ENCODE data around the gene PEAR1.

DNA sequence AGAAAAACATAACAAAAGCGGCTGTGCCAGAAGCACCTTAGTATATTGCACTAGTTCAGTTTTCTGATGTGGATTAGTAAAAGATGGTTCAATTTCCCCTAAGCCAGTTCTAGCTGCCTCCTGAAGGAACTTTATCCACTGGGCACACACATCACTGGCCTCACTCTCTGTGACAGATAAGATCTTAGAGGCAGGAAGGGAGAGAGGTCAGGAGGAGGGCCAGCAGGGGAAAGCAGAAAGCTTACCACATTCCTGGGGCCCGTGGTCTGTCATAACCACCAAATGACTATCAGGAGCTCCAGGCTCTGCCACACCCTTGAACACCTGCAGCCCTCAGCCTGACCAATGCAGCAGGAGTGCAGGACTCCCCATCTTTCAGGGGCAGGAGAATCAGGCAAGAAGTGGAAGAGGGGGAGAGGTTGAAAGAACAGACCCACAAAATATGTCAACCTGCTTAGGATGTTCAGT, 64.8 kb downstream of the PEAR1 start:
- TF ChIP-seq EZH2 (IDR thresholded peaks at IDR 0.05; ENCODE audit: borderline replicate concordance, low read length), result no peak
- TF ChIP-seq, protein P1, sequence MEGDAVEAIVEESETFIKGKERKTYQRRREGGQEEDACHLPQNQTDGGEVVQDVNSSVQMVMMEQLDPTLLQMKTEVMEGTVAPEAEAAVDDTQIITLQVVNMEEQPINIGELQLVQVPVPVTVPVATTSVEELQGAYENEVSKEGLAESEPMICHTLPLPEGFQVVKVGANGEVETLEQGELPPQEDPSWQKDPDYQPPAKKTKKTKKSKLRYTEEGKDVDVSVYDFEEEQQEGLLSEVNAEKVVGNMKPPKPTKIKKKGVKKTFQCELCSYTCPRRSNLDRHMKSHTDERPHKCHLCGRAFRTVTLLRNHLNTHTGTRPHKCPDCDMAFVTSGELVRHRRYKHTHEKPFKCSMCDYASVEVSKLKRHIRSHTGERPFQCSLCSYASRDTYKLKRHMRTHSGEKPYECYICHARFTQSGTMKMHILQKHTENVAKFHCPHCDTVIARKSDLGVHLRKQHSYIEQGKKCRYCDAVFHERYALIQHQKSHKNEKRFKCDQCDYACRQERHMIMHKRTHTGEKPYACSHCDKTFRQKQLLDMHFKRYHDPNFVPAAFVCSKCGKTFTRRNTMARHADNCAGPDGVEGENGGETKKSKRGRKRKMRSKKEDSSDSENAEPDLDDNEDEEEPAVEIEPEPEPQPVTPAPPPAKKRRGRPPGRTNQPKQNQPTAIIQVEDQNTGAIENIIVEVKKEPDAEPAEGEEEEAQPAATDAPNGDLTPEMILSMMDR (conservative IDR thresholded peaks at IDR 0.05 in 1 of 2, IDR thresholded peaks at IDR 0.05 in 1 of 2; ENCODE audit: extremely low read depth in 1 of 2, insufficient read depth in 1 of 2, low read depth in 1 of 2, low read length in 2 of 2), result no peak

All from mammary epithelial cell (primary cell).